PC-9 (cell line): ENCODE data around the gene KLHDC8B.

Source experiments
- EZH2 ChIP-seq: fragments of 200-600 bp; sonication (generic); IDR thresholded peaks from 2 replicates; pipeline ENCODE4 v1.8.0; 2017; ENCODE audit warnings: antibody characterized with exemption, low read depth
- TF ChIP-seq, protein P1 (sequence below): fragments of 200-600 bp; sonication (generic); conservative IDR thresholded peaks from 2 replicates; pipeline ENCODE4 v1.6.1; 2017; ENCODE audit warnings: mixed run types, antibody characterized with exemption, mild to moderate bottlenecking, moderate library complexity

GRCh38 chr3:49165771-49166751, 5.3 kb upstream of the KLHDC8B start, which contains the start of gene CCDC71:
- TF ChIP-seq, protein P1, sequence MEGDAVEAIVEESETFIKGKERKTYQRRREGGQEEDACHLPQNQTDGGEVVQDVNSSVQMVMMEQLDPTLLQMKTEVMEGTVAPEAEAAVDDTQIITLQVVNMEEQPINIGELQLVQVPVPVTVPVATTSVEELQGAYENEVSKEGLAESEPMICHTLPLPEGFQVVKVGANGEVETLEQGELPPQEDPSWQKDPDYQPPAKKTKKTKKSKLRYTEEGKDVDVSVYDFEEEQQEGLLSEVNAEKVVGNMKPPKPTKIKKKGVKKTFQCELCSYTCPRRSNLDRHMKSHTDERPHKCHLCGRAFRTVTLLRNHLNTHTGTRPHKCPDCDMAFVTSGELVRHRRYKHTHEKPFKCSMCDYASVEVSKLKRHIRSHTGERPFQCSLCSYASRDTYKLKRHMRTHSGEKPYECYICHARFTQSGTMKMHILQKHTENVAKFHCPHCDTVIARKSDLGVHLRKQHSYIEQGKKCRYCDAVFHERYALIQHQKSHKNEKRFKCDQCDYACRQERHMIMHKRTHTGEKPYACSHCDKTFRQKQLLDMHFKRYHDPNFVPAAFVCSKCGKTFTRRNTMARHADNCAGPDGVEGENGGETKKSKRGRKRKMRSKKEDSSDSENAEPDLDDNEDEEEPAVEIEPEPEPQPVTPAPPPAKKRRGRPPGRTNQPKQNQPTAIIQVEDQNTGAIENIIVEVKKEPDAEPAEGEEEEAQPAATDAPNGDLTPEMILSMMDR, result no peak
- no peak for TF ChIP-seq EZH2
